ENCODE results near the gene SCAMP1.
"Not testable (repeated sequence)": the region's sequence is repeated elsewhere in the genome, so short reads cannot be mapped to it uniquely, and the experiment has no call there.

The SCAMP1 gene

GRCh38 chr5:78430866-78431265 is 70.4 kb downstream of the SCAMP1 start:
- DNase-seq, result no peak

- DNase-seq, result no peak
These were observed 73.6 kb downstream of the SCAMP1 start for GRCh38 chr5:78433972-78434371.

GRCh38 chr5:78447775-78448424 is 87.5 kb downstream of the SCAMP1 start:
- no peak for DNase-seq

- DNase-seq, result no peak
These were observed 88.7 kb downstream of the SCAMP1 start for GRCh38 chr5:78449103-78449502.

- not testable (repeated sequence) for DNase-seq
These were observed 97.1 kb downstream of the SCAMP1 start for GRCh38 chr5:78457507-78457906.

GRCh38 chr5:78458843-78459242 is 98.4 kb downstream of the SCAMP1 start:
- no peak for DNase-seq

- no peak for DNase-seq
These were observed 106.7 kb downstream of the SCAMP1 start for GRCh38 chr5:78467140-78467539.

GRCh38 chr5:78467752-78468357 is 107.4 kb downstream of the SCAMP1 start:
- DNase-seq, result no peak

GRCh38 chr5:78471896-78472295 is 111.5 kb downstream of the SCAMP1 start:
- no peak for DNase-seq

GRCh38 chr5:78472469-78473106 is 112.2 kb downstream of the SCAMP1 start:
- DNase-seq, result no peak

- DNase-seq, result no peak
These were observed 113.3 kb downstream of the SCAMP1 start for GRCh38 chr5:78473751-78474150.

GRCh38 chr5:78475370-78475769 is 115.0 kb downstream of the SCAMP1 start:
- DNase-seq, result no peak

GRCh38 chr5:78476795-78477194 is 116.4 kb downstream of the SCAMP1 start:
- no peak for DNase-seq

GRCh38 chr5:78482948-78483347 is 122.5 kb downstream of the SCAMP1 start:
- DNase-seq, result no peak

- DNase-seq, result no peak
These were observed 123.5 kb downstream of the SCAMP1 start for GRCh38 chr5:78483809-78484521.

- DNase-seq, result no peak
These were observed 125.8 kb downstream of the SCAMP1 start for GRCh38 chr5:78486218-78486617.

- no peak for DNase-seq
These were observed 127.4 kb downstream of the SCAMP1 start for GRCh38 chr5:78487846-78488245.

GRCh38 chr5:78490709-78491485 is 130.5 kb downstream of the SCAMP1 start:
- no peak for DNase-seq

GRCh38 chr5:78492224-78492623 is 131.8 kb downstream of the SCAMP1 start:
- DNase-seq, result no peak

- no peak for DNase-seq
These were observed 132.2 kb downstream of the SCAMP1 start for GRCh38 chr5:78492650-78493049.

GRCh38 chr5:78495800-78496199 is 135.4 kb downstream of the SCAMP1 start:
- no peak for DNase-seq

GRCh38 chr5:78496373-78496772 is 136.0 kb downstream of the SCAMP1 start:
- no peak for DNase-seq
